GM23338 (cell line): ENCODE data around the gene GGCT.

Source experiments
- CREB1 ChIP-seq: fragments of 250-450 bp; sonication (Bioruptor Pico); IDR thresholded peaks from 2 replicates; pipeline ENCODE4 v1.5.0; 2020; ENCODE audit warnings: low read depth, mild to moderate bottlenecking, moderate library complexity
- EZH2 ChIP-seq: fragments of 200-600 bp; sonication (generic); IDR thresholded peaks from one replicate; pipeline ENCODE4 v1.8.0; 2017; ENCODE audit warnings: antibody characterized with exemption, mild to moderate bottlenecking, low read depth; ENCODE audit not compliant: unreplicated experiment
- EZH2phosphoT487 ChIP-seq: fragments of 200-600 bp; sonication (generic); IDR thresholded peaks from one replicate; pipeline ENCODE4 v1.8.1; 2018; ENCODE audit warnings: antibody characterized with exemption; ENCODE audit not compliant: unreplicated experiment
- JUNB ChIP-seq: IDR thresholded peaks from one replicate; pipeline ENCODE4 v1.6.1; 2016; ENCODE audit warnings: antibody characterized with exemption; ENCODE audit not compliant: unreplicated experiment
- NANOG ChIP-seq: IDR thresholded peaks from 2 replicates; pipeline ENCODE4 v1.6.1; 2016; ENCODE audit warnings: antibody characterized with exemption, borderline replicate concordance
- POLR2AphosphoS5 ChIP-seq: IDR thresholded peaks from 2 replicates; pipeline ENCODE4 v1.6.1; 2016; ENCODE audit warnings: antibody characterized with exemption, low read depth
- REST ChIP-seq: IDR thresholded peaks from one replicate; pipeline ENCODE4 v1.6.1; 2018; ENCODE audit warnings: antibody characterized with exemption; ENCODE audit not compliant: unreplicated experiment
- STAT1 ChIP-seq: IDR thresholded peaks from one replicate; pipeline ENCODE4 v1.6.1; 2016; ENCODE audit warnings: antibody characterized with exemption; ENCODE audit not compliant: unreplicated experiment
- ZNF114 ChIP-seq: fragments of 250-450 bp; sonication (Bioruptor Pico); IDR thresholded peaks from 2 replicates; pipeline ENCODE4 v1.5.0; 2020; ENCODE audit warnings: mild to moderate bottlenecking, moderate library complexity
- ZNF331 ChIP-seq: fragments of 250-450 bp; sonication (Bioruptor Pico); IDR thresholded peaks from 2 replicates; pipeline ENCODE4 v1.5.0; 2020; ENCODE audit warnings: low read depth, mild to moderate bottlenecking, moderate library complexity
- TF ChIP-seq, protein P1 (sequence below), 2 experiments: fragments of 200-600 bp in 1 of 2; sonication (generic) in 1 of 2; conservative IDR thresholded peaks; 2 replicates each; pipeline versions ENCODE4 v1.5.1 to v1.6.1; 2016 to 2017; ENCODE audit warnings: antibody characterized with exemption in 2 of 2, low read depth in 2 of 2, mild to moderate bottlenecking in 2 of 2, moderate library complexity in 1 of 2
- TF ChIP-seq, protein P2 (sequence below): IDR thresholded peaks from 2 replicates; pipeline ENCODE4 v1.6.1; 2016; ENCODE audit warnings: antibody characterized with exemption

DNA sequence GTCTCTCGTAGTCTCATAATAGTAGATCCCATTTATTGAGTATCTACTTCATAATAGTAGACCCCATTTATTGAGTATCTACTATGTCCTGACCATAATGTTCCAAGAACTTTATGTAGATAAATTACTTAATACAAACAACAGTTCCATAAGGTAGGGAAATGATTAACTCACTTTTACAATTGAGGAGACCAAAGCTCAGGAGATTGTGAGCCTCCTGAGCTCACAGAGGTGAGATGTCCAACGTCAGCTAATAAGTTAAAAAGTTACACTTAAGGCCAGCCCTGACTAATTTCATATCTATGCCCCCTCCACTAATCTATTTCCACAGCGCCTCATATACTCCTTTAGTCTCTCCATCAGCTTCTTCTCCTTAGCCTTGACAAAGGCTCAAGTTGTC is 17.5 kb upstream of the GGCT start:
- TF ChIP-seq EZH2: no peak
- TF ChIP-seq, protein P1, sequence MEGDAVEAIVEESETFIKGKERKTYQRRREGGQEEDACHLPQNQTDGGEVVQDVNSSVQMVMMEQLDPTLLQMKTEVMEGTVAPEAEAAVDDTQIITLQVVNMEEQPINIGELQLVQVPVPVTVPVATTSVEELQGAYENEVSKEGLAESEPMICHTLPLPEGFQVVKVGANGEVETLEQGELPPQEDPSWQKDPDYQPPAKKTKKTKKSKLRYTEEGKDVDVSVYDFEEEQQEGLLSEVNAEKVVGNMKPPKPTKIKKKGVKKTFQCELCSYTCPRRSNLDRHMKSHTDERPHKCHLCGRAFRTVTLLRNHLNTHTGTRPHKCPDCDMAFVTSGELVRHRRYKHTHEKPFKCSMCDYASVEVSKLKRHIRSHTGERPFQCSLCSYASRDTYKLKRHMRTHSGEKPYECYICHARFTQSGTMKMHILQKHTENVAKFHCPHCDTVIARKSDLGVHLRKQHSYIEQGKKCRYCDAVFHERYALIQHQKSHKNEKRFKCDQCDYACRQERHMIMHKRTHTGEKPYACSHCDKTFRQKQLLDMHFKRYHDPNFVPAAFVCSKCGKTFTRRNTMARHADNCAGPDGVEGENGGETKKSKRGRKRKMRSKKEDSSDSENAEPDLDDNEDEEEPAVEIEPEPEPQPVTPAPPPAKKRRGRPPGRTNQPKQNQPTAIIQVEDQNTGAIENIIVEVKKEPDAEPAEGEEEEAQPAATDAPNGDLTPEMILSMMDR (conservative IDR thresholded peaks at IDR 0.05; ENCODE audit: low read depth in 2 of 2): no peak
- TF ChIP-seq REST: no peak
- TF ChIP-seq CREB1 (CRISPR knock-in tag): no peak
- TF ChIP-seq POLR2AphosphoS5: no peak
- TF ChIP-seq EZH2phosphoT487: no peak
- TF ChIP-seq NANOG: no peak
- TF ChIP-seq ZNF114 (CRISPR knock-in tag): no peak
- no peak for TF ChIP-seq JUNB
- no peak for TF ChIP-seq STAT1
- no peak for TF ChIP-seq ZNF331 (CRISPR knock-in tag)
- TF ChIP-seq, protein P2, sequence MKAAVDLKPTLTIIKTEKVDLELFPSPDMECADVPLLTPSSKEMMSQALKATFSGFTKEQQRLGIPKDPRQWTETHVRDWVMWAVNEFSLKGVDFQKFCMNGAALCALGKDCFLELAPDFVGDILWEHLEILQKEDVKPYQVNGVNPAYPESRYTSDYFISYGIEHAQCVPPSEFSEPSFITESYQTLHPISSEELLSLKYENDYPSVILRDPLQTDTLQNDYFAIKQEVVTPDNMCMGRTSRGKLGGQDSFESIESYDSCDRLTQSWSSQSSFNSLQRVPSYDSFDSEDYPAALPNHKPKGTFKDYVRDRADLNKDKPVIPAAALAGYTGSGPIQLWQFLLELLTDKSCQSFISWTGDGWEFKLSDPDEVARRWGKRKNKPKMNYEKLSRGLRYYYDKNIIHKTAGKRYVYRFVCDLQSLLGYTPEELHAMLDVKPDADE: no peak
